Gastroesophageal sphincter (tissue), 3 donors: Measurements from ENCODE around the gene METTL2A.
"Not testable (repeated sequence)": the region's sequence is repeated elsewhere in the genome, so short reads cannot be mapped to it uniquely, and the experiment has no call there.

Experiments
- EP300 ChIP-seq: sonication (generic); formaldehyde crosslinking; IDR thresholded peaks from one replicate; pipeline ENCODE4 v1.6.1; 2017; ENCODE audit warnings: antibody characterized with exemption, mild to moderate bottlenecking
- POLR2A ChIP-seq, 2 donors: fragments of 450-650 bp; IDR thresholded peaks; one replicate each; pipeline ENCODE4 v1.6.1; 2017; ENCODE audit warnings: antibody characterized with exemption in 2 of 2, mild to moderate bottlenecking in 2 of 2, moderate library complexity in 1 of 2
- TF ChIP-seq, protein P1 (sequence below), 4 experiments: fragments of 200-600 bp in 2 of 4; fragments of 450-650 bp in 2 of 4; sonication (generic) in 1 of 4; IDR thresholded peaks; one replicate each; pipeline ENCODE4 v1.5.1; 2017 to 2019; ENCODE audit warnings: antibody characterized with exemption in 4 of 4, mild to moderate bottlenecking in 2 of 4, moderate library complexity in 2 of 4

DNA sequence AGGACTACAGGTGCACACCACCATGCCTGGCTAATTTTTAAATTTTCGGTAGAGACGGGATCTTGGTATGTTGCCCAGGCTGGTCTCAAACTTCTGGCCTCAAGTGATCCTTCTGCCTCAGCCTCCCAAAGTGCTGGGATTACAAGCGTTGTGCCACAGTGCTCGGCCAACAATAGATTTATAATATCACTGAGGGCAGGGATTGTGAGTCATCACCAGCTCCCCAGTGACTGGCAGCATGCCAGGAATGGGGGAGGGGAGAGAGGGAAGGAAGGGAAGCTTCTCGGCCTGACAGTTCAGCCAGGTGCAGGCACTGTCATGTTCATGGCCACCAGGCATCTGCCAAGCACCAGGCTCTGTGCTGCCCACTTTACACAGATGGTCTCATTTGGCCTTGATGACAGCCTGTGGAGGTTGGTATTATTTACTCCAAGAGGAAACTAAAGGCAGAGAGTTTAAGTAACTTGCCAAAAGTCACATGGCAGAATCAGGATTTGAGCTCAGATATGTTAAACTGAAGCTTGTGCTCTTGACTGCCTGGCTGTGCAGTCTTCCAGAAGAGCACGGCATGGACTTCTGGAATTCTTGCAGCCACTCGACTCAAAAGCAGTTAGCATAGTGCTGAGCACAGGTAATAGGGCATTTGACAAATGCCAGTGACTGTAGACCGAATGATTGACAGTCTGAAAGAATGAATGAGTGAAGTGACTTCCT, 47.1 kb downstream of the METTL2A start:
- not testable (repeated sequence) for TF ChIP-seq EP300; POLR2A (IDR thresholded peaks at IDR 0.05)
- TF ChIP-seq, protein P1, sequence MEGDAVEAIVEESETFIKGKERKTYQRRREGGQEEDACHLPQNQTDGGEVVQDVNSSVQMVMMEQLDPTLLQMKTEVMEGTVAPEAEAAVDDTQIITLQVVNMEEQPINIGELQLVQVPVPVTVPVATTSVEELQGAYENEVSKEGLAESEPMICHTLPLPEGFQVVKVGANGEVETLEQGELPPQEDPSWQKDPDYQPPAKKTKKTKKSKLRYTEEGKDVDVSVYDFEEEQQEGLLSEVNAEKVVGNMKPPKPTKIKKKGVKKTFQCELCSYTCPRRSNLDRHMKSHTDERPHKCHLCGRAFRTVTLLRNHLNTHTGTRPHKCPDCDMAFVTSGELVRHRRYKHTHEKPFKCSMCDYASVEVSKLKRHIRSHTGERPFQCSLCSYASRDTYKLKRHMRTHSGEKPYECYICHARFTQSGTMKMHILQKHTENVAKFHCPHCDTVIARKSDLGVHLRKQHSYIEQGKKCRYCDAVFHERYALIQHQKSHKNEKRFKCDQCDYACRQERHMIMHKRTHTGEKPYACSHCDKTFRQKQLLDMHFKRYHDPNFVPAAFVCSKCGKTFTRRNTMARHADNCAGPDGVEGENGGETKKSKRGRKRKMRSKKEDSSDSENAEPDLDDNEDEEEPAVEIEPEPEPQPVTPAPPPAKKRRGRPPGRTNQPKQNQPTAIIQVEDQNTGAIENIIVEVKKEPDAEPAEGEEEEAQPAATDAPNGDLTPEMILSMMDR (IDR thresholded peaks at IDR 0.05): not testable (repeated sequence)
